HG03439 (cell line): ENCODE data around the gene NLGN1.

Experiments
- ATAC-seq: cut with Tn5 transposase; IDR thresholded peaks from one replicate; pipeline ENCODE4 v1.9.1; 2021; ENCODE audit warnings: mild to moderate bottlenecking, moderate library complexity; ENCODE audit not compliant: unreplicated experiment

NLGN1 gene

GRCh38 chr3:173893066-173893465 is 495.5 kb downstream of the NLGN1 start:
- ATAC-seq, result no peak

DNA sequence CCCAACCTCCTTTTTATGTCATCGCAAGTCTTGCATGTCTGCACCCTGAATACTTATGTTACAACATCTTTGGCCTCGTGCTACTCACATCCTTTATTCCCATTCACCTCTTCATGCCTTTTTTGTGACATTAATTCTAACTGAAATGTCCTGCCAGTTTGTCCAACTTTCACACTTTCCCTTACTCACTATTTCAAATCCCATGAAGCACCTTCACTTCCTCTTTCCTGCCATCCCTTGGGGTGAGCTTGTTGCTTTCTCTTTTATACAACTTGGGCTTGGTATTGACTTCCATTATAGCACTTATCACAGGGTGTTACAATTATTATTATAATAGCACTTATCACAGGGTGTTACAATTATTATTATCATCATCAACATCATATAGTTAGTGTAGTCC is 496.3 kb downstream of the NLGN1 start:
- ATAC-seq, result no peak

- ATAC-seq, result no peak
These were observed 500.1 kb downstream of the NLGN1 start for GRCh38 chr3:173897631-173898030.

DNA sequence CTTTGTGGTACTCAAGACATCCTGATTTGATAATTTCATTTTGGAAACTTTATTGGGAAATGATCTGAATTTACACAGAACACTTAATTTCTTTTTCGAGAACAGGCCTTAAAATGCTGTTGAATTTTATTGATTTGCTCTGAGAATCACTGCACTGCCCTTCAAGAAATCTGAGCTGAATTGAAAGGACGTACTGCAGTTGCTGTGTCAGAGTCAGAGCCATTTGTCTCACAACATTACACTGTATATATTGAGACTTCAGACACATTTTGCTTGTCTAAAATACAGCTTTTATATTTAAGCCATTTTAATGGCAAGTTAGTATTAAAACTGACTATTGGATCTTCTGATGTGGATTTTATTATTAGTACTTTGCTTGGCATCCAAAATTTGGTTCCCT is 504.1 kb downstream of the NLGN1 start:
- ATAC-seq, result no peak

DNA sequence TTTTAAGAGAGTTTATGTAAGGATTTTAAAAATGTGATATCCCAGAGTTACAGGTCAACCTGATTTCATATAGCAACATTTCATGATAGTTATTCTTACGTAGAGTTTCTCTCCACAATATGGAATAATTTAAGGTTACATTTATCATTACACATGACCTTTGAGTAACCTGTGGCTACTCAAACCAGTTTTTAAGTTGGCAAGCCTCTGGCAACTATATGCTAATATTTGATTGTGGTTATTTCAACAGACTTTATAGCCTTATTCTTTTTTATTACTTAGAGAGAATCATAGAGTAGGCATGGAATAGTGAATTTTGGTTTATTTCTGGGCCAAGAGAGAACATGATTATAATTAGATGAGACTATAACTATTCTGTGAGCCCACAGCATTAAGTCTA is 504.9 kb downstream of the NLGN1 start:
- no peak for ATAC-seq

DNA sequence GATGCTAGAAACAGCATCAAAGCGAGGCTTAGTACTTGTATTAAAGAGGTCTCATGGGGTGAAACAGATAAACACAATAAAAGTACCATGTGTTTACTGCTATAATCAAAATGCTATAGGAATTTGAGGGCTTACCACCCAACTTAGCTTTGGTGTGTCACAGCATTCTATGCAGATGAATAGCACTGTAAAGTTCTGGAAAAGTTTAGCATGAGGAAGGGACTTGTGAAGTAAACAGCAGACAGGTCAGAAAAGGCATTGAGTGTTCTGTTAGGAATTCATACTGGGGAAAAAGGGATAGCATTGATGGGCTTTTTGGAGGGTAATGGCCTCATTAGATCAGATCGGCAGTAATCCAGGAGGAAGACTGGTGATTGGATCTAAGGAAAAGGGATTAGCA is 505.3 kb downstream of the NLGN1 start:
- ATAC-seq, result no peak

DNA sequence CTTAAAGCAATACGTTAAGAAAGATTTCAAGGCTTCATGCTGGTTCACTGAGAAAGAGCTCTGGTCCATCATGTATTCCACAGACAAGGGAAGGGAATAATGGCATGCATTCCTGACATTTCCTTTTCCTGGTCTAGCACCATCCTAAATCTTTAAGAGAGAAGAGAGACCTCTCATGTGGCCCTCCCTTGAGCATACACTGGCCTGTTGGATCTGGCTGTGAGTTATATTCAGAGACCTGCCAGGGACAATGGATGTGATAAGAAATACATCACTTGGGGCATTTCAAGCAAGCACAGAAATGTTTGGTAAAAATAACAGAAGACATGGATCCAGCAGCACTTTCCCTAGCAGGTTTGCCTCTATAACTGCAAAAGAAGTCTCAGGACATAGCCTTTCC is 507.8 kb downstream of the NLGN1 start:
- no peak for ATAC-seq

- ATAC-seq, result no peak
These were observed 513.9 kb downstream of the NLGN1 start for GRCh38 chr3:173911446-173911845.

- ATAC-seq, result no peak
These were observed 514.6 kb downstream of the NLGN1 start for GRCh38 chr3:173912126-173912525.

- no peak for ATAC-seq
These were observed 515.9 kb downstream of the NLGN1 start for GRCh38 chr3:173913397-173913796.

DNA sequence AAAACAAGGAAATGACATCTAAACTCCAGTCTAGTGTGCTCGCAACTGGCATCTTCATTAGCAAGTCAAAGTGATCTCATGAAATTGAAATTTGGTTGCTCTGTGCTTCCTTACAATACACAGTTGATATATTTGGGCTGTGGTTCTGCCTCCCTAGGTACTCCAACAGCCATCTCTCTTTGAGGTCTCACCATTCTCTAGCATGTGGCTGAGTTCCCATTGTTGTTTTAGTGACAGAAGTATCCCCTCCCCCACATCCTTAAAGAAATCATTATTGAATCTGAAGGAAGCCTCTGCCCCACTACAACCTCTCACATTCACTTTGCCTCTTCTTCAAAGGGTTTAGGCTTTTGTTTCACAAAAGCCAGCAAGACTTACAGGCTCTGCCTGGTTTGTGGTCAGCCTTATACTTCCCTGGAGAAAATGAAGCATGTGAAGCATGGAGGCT is 516.5 kb downstream of the NLGN1 start:
- no peak for ATAC-seq

- no peak for ATAC-seq
These were observed 519.3 kb downstream of the NLGN1 start for GRCh38 chr3:173916799-173917198.

DNA sequence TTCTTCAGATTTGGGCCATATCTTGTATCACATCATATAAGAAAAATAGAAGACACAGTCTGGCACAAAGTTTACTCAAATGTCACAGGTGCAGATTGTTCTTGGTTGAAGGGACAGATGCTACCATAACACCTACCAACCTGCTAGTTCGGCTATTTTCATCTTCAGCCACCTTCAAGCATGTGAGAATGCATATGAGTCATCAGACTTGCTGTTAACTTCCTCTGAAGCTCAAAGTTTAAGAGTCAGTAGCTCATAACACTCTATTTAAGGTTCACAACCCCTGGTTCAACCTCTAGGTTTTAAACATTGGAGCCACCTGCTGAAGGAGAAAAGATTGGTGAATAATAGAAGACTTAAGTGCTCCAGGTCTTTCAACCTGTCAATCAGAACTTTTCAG is 522.8 kb downstream of the NLGN1 start:
- ATAC-seq, result peak; percentile 88

GRCh38 chr3:173921732-173922131 is 524.2 kb downstream of the NLGN1 start:
- no peak for ATAC-seq

- ATAC-seq, result no peak
These were observed 525.7 kb downstream of the NLGN1 start for GRCh38 chr3:173923204-173923603.

DNA sequence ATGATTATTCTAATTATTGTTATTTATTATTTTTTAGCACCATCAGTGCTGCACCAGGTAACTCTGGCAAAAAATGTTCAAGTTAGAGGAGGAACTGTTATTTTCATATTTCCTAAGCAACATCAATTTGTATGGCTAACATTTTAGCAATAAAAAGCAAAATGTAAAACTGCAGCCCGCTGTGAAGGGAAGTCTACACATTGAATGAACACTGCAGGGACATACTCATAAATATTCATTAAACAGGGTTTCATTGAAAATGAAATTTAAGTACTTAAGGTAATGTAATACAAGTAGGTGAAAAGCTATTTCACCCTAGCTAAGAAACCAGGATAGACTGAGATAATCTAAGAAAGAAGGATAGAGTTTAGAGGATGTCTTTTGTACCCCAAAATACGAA is 532.7 kb downstream of the NLGN1 start:
- ATAC-seq, result no peak

DNA sequence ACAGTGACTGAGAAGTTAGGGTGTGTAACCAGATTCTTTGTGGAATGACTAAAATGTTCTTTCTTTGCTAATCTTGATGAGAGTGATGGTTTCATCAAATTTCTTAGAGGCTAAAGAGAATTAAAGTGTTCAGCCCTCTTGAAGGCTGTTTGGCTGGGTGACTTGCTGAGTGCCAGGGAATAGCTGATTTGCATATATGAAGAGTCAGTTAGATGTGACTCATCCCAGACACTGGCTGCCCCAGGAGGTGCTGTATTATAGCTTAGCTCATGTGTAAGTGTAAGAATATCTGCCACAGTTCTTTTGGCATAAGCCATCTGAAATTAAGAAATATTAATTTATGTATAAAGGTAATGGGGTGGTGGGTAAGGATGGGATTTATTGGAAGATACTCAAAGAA is 535.1 kb downstream of the NLGN1 start:
- ATAC-seq, result peak; percentile 79

DNA sequence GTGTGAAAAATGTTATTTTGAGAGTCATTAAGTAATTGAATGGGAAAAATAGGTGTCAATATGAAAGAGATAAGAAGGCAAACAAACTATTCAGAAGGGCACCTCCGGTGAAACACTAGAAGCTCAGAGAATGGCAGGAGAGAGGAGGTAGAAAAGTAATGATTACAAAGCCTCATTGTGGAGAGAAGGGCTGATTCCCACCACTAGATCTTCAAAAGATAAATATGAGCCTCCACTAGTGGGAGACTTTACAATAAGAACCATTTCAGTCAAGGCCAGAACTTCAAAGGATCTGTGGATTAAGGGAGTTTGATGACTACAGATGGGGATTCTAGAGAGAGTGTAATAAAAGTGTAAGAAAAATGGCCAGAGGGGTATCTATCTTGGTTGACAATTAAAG is 535.6 kb downstream of the NLGN1 start:
- no peak for ATAC-seq

DNA sequence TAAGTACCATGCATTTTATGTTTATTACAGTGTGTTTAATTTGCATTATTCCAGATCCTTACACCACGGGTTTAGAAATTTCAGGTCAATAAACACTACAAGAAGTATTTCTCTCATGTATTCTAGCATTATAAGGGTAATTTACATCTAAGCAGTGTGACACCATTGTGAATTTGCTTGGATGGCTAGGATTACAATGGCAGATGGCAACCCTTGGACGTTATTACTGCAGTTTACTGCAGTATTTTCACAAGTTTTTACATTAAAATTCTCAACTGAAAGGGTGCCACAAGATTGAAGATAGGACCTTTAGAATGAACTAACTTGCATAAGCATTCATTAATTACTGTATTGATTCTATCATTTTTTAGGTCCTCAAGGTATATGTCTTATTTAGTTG is 538.8 kb downstream of the NLGN1 start:
- no peak for ATAC-seq

GRCh38 chr3:173938159-173938558 is 540.6 kb downstream of the NLGN1 start:
- no peak for ATAC-seq

DNA sequence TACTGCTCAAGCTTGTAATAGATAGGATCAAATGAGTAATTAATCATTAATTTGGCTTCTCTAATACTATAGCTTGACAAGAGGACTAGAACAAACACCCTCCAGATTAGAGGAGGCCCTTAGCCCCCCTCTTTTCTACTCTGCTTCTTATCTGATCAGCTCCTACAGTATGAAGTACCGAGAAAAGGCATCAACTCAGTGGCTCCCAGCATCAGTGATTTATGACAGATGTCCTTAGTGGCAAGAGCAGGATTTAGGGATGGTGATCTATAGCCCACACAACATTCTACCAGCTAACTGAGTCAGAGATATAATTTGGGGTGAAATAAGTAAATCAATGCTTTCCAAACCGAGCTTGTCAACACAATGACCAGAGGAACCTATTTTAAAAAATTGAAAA is 541.1 kb downstream of the NLGN1 start:
- ATAC-seq, result no peak

DNA sequence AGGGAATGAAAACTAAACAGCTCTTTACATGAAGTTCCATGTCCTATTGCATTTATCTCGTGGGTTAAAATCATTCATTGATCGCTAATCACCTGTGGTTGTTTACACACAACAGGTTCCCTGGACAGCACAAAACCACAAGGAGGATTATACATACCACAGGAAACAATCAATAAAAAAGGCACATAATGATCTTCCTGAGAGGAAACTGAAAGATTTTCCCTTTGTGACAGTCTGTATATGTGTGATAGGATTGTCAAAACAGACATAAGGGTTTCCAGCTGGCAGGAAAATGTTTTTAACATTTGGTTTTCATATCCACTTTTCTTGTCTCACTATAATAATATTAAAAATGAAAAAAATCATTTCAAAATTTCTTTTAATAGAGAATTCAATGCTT is 541.8 kb downstream of the NLGN1 start:
- ATAC-seq, result no peak

GRCh38 chr3:173943264-173943663 is 545.7 kb downstream of the NLGN1 start:
- no peak for ATAC-seq

DNA sequence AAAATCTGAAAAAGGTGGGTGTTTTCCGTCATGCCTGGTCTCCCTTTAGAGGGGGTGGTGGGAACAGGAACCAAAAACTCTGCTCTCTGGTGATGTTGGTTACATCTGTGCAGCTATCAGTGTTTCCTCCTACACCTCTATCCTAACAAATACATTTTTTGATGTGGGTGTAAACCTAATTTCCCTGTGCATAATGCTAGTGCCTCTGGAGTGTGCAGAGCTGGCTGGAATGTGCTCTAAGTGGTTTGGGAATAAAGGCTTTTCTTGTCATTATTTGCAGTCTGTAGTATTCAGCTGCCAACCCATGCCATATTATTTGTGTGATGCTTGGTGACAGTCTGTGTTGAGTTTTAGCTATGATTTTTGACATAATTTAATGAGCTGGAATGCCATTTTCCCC is 547.6 kb downstream of the NLGN1 start:
- ATAC-seq, result no peak
